GM19035 (cell line): ENCODE measurements around the gene CDH22.

Experiments
- ATAC-seq: cut with Tn5 transposase; IDR thresholded peaks from one replicate; pipeline ENCODE4 v1.9.1; 2021; ENCODE audit not compliant: unreplicated experiment

The CDH22 gene

GRCh38 chr20:46127396-46128010 lies 180.8 kb downstream of the CDH22 start:
- no peak for ATAC-seq

GRCh38 chr20:46126440-46127056 lies 181.8 kb downstream of the CDH22 start:
- ATAC-seq = no peak
